SK-N-DZ (cell line): ENCODE data around the gene ADD3.
"Not testable (repeated sequence)": the region's sequence is repeated elsewhere in the genome, so short reads cannot be mapped to it uniquely, and the experiment has no call there.

Source experiments
- DNase-seq: peaks from one replicate; pipeline ENCODE4 v3.0.0-alpha.2; 2015; ENCODE audit warnings: low spot score

Gene ADD3

GRCh38 chr10:109975244-109976190 lies 32.3 kb upstream of the ADD3 start:
- DNase-seq, result no peak

- no peak for DNase-seq
Measured at GRCh38 chr10:109976681-109977080, 31.1 kb upstream of the ADD3 start.

DNA sequence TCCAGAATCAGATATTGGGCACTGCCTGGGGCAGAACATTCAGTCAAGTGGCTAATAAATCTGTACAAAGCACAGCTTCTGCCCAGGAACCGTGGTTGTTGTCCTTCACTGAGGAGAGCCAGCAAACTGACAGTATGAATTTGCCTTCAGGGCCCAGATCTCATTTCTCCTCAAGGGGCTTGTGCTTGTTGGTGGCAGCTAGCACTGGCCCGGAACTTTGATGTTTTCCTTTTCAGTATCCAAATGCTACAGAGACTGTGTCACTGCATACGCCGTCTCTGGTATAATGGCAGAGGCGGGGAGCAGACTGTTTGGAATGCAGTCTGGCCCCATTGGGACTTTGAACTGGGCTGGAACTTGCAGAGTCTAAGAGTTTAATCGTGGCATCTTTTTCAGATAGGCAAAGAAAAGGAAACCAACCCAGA lies 30.4 kb upstream of the ADD3 start:
- DNase-seq, result no peak

GRCh38 chr10:109978481-109978880 lies 29.3 kb upstream of the ADD3 start:
- DNase-seq, result no peak

GRCh38 chr10:109979215-109979614 lies 28.6 kb upstream of the ADD3 start:
- no peak for DNase-seq

DNA sequence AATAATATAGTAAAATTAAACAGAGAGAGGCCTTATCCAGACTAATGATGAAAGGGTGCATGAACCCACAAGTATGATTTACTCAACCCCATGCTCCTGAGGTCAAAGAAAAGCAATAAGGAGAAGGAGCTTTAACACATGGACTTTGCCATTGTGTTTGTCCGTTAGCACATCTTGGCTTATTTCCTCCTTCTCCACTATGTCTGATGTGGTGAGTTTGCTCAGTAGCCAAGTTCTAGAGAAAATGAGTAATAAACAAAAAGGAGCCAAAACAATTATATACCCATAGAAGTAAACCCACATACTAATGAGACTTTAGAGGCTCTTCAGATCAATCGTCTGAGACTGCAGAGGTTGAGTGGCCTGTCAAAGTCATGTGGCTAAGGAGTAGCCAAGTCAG lies 26.1 kb upstream of the ADD3 start:
- DNase-seq, result no peak

GRCh38 chr10:109982123-109982522 lies 25.7 kb upstream of the ADD3 start:
- no peak for DNase-seq

DNA sequence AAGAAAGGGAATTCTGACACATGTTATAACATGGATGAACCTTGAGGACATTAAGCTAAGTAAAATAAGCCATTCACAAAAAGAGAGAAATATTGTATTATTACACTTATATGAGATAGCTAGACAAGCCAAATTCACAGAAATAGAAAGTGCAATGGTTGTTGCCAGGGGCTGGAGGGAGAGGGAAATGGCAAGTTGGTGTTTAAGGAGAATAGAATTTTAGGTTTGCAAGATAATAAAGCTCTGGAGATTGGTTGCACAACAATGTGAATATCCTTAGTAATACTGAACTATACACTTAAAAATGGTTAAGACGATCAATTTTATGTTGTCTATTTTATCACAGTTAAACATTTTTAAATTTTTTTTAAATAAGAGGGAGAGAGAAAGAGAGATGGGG lies 25.0 kb upstream of the ADD3 start:
- no peak for DNase-seq

DNA sequence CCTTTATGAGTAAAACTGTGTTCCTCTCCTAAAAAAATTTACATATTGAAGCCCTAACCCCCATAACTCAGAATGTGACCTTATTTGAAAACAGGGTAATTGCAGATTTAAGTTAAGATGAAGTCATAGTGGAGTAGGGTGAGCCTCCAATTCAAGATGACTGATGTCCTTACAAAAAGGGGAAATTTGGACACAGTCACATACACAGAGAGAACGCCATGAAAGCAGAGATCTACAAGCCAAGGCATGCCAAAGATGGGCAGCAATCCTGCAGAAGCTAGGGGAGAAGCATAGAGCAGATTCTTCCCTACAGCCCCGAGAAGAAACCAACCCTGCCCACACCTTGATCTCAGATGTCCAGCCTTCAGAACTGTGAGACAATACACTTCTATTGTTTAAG lies 23.8 kb upstream of the ADD3 start:
- DNase-seq, result no peak

- DNase-seq, result not testable (repeated sequence)
Measured at GRCh38 chr10:109985768-109986167, 22.0 kb upstream of the ADD3 start.

- no peak for DNase-seq
Measured at GRCh38 chr10:109987452-109988211, 20.2 kb upstream of the ADD3 start.

- no peak for DNase-seq
Measured at GRCh38 chr10:109988212-109988596, 19.6 kb upstream of the ADD3 start.

GRCh38 chr10:109991266-109991855 lies 16.4 kb upstream of the ADD3 start:
- DNase-seq, result no peak

GRCh38 chr10:109992485-109992884 lies 15.3 kb upstream of the ADD3 start:
- DNase-seq, result no peak

DNA sequence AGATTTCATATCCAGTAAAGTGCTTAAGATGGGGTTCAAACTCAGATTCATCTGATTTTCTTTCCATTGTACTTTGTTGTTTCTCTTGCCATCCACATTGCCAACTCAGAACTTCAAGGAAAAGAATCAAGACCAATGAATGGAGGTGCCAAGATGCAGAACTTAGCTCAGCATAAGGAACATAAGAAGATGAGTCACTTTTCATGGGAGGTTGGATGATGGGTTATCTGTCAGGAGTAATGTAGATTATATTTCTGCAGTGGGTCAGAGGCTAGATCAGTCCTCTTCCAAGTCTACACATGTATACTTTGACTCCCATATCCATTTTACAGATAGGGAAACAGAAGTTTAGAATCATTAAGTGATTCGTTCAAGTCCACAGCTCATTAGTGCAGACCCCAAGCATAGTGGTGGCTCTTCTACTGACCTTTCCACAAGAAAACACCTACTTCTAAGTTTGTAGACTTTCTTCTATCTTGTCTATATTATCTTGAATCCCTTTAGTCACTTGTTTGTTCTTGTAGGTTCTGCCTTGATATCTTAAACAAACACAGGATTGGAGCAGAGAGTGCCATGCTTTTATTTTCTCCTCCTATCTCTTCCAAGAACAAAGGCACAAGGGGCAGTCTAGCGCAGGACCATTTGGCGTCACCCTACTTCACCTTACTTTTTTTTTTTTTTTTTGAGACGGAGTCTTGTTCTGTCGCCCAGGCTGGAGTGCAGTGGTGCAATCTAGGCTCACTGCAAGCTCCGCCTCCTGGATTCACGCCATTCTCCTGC lies 14.0 kb upstream of the ADD3 start:
- DNase-seq, result no peak

DNA sequence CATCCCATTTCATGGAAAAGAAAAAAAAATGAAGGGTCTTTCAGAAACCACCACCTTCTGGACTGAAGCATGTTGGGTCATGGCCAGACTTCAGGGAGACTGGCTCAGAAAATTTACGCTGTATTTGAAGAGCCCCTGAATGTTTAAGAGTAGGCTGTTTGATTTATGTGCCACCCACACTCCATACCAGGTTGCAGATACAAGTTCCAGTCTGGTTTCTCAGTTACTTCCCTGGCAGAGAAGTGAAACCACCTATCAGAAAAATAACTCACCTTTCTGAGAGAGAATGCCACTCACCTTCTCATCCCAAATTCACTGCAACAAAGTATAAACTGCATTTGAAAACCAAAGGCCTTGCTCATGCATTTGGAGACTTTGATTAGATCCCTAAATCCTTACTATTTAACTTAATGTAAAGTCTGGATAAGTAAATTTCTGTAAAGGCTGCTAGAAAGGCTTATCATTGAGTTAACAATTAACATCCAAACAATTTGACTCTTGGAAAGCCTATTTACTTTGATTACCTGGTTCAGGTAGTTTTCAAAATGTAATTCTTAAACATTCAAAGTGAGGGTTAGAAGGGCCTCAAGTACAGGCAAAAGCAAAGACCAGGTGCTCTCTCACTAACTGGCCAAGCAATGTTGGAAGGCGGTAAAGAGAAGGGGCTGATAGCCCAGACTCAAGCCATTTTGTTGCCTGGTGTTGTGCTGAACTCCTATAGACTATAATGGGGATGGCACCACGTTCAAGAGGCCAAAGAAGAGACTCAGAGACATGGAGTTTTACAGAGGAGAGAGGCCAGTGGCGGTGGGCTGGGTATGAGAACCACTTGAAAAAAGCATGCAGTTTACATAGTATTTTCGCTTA lies 12.8 kb upstream of the ADD3 start:
- no peak for DNase-seq

DNA sequence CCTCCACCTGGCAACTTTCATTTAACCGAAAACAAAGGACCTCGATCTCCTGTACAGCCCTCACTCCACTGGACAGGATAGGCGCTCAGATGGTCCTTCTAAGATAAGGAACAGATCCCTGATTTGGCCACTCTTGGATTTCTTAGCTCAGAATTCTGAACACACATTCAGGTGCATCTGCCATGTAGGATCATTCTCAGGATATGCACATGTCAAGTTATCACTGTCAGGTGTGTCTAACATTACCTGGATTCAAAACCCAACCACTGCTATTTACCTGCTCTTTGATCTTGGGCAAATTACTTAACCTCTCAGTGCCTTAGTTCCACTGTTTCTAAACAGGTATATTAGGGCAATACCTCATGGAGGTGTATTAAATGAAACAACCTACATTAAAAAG lies 12.2 kb upstream of the ADD3 start:
- DNase-seq, result no peak

DNA sequence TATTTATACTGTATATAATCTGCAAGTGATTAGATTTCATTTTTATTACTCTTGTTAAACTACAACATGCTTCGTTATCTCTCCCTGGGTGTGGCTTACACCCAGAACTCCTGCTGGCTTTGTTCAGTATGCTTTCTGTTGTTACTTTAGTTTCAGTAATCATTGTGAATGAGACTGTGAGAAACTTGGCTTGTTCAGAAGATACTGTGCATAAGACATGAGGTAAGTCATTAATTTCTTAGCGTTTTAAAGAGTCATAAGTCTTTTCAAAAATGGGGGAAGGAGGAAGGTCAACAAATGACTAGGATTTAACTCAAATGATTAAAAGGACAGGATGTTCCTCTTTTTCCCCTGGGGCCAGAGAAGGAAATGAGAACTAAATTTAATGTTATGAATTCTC lies 11.6 kb upstream of the ADD3 start:
- no peak for DNase-seq

DNA sequence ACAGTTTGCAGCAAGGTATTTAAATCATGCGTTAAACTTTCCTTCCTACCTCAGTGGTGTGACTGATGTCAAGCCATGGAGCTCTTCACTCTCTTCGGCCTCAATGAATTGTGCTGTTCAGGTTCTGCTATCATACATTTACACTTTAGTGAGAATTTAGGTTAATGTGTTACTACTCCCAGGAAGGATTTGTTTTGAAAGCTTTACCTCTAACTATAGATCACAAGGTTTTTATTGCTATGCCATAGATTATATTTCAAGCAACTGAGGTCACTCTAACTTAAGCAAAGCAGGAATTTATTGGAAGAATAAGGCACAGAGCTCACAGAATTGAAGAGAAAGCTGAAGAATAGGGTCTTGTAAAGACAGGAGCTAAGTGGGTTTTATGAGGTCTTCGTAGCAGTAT lies 11.0 kb upstream of the ADD3 start:
- no peak for DNase-seq

- no peak for DNase-seq
Measured at GRCh38 chr10:109997233-109997632, 10.6 kb upstream of the ADD3 start.

DNA sequence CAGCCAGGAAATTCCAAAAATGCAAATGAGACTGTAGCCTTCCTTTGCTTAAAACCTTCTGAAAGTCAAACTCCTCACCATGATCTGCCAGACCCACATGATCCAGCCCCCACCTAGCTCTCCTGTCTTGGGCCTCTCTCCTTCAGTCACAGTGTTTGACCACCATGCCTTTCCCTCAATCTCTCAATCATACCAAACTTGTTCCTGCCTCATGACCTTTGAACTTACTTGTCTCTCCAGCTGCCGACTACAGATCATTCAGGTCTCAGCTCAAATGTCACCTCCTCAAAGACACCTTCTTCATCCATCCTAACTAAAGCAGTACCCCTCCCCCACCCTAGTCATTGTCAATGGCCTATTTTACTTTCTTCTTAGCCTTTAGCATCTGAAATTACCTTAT lies 9.3 kb upstream of the ADD3 start:
- DNase-seq, result no peak
